Epidermal melanocyte (primary cell): ENCODE measurements around the gene RPL13.
"Not testable (repeated sequence)": the region's sequence is repeated elsewhere in the genome, so short reads cannot be mapped to it uniquely, and the experiment has no call there.

Experiments
- DNase-seq: peaks from one replicate; pipeline ENCODE4 v3.0.0; 2011; ENCODE audit warnings: low spot score; ENCODE audit not compliant: insufficient read length

RPL13 gene

DNA sequence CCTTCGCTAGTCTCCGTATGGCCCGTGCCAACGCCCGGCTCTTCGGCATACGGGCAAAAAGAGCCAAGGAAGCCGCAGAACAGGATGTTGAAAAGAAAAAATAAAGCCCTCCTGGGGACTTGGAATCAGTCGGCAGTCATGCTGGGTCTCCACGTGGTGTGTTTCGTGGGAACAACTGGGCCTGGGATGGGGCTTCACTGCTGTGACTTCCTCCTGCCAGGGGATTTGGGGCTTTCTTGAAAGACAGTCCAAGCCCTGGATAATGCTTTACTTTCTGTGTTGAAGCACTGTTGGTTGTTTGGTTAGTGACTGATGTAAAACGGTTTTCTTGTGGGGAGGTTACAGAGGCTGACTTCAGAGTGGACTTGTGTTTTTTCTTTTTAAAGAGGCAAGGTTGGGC, 2.5 kb downstream of the RPL13 start:
- no peak for DNase-seq

DNA sequence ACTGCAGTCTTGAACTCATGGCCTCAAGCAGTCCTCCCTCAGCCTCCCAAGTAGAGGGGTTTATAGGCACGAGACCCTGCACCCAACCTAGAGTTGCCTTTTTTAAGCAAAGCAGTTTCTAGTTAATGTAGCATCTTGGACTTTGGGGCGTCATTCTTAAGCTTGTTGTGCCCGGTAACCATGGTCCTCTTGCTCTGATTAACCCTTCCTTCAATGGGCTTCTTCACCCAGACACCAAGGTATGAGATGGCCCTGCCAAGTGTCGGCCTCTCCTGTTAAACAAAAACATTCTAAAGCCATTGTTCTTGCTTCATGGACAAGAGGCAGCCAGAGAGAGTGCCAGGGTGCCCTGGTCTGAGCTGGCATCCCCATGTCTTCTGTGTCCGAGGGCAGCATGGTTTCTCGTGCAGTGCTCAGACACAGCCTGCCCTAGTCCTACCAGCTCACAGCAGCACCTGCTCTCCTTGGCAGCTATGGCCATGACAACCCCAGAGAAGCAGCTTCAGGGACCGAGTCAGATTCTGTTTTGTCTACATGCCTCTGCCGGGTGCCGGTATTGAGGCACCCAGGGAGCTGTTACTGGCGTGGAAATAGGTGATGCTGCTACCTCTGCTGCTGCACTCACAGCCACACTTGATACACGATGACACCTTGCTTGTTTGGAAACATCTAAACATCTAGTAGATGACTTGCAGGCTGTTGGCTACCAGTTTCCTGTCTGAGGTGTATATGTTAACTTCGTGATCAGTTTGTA, 3.3 kb downstream of the RPL13 start:
- no peak for DNase-seq

DNA sequence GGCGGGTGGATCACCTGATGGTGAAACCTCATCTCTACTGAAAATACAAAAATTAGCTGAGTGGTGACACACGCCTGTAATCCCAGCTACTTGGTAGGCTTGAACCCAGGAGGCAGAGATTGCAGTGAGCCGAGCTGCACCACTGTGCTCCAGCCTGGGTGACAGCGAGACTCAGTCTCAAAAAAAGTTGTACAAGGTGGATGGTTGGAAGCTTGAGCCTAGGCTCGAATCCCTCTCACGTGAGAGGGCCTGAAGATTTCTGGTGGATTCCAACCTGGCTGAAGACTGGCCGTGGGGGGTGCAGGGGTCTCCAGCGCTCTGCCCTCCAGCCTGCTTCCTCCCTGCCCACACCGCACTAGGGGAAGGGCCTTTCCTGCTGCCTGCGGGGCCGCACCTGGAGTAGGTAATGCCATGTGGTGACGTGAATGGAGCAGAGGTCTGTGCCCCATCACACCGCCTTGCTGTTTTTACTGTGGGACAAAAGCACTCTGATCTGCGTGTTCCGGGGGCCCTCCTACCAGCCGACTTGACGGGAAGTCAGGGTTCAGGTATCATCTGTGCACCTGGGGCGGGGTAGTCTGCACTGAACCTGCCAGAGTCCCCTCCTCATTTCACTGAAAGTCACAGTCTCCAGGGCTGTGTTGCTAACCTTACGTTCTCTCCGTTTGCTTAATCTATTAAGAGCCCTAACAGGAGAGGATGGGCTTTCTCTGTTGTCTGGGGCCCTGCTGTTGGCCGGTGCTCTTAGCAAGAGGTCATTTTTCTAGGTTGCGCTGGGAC, 4.2 kb downstream of the RPL13 start:
- DNase-seq: no peak

DNA sequence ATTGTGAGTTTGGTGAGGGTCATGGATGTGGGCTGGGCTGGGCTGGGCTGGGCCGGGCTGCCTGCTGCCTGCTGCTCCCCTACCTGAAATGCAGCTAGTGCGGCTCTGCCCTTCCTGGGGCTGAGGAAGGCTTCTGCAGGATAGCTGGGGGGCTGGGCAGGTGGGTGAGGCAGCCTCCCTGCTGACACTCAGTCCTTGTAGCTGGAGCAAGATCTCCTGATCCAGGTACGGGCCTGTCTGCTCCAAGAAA, 4.7 kb downstream of the RPL13 start:
- no peak for DNase-seq

DNA sequence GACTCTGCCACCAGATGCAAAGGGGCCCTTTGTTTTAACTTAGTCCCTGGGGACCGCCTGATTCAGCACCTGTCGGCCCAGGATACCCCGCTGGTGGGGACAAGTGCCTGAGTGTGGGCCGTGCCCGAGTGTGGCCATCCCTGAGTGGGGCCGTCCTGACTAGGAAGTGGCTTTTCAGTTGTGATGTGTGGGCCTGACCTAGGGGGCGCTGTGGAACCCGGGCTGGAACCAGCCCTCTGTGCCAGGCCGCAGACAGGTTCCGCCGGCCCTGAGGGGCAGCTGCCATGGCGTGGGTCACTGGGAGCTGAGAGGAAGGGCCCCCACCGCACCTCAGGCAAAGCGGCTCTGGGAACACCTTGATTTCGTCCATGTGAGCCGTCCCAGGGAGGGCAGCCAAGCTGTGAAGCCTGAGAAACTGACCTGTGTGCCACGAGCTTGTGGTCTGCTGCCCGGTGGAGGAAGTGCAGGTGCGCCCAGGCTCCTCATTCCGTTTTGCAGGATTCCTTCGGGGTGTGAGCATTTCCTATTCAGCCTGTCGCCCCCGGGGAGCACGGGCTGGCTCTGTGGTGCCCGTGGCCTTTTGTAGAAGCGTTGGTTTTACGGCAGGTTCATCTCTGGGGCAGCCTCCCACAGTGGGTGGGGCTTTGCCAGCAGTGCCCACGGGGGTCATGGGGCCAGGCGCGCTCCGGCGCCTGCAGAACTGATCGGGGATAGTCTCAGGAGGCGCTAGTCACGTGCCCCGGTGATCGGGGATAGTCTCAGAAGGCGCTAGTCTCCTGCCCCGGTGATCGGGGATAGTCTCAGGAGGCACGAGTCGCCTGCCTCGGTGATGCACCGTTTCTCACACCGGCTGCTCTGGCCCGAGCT, 5.3 kb downstream of the RPL13 start:
- DNase-seq: no peak

DNA sequence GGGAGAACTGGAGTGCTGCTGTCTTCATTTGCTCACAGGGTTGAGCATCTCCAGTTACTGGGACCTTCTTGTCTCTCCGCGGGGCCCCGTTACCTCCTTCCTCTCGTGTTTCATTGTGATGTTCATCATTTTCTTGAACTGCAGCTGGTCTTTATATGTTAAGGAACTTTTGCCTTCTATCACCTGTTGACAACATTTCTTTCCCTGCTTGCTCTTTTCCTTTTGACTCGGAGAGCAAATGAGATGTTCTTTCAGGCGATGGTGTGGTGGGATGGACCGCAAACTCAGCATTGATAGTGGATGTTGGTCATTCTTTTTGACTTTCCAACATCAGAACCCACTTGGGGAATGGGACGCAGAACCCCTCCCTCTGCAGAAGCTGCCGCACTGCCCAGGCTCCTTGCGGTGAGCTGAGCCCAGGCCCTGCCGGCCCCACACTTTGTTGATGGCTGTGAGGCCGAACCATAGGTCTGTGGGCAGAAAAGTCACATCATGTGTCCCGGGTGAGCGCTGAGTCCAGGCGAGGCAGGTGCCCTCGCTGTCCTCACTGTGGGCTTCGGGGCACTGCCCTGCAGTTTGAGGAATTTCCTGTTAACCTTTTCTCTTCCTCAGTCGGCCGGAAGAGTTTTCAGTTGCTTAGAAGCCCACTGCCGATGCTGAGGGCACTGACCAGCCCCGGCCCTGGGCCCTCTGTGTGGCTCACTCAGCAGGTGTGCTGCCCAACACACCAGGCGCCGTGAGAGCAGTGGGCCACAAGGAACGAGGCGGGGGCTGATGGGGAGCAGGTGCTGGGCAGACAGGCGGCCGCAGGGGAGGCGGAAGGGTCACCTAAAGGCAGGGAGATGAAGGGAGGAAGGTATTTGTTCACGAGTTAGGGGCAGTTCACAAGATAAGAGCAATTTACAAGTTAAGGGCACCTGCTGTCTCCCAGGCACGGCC, 7.4 kb downstream of the RPL13 start:
- no peak for DNase-seq

DNA sequence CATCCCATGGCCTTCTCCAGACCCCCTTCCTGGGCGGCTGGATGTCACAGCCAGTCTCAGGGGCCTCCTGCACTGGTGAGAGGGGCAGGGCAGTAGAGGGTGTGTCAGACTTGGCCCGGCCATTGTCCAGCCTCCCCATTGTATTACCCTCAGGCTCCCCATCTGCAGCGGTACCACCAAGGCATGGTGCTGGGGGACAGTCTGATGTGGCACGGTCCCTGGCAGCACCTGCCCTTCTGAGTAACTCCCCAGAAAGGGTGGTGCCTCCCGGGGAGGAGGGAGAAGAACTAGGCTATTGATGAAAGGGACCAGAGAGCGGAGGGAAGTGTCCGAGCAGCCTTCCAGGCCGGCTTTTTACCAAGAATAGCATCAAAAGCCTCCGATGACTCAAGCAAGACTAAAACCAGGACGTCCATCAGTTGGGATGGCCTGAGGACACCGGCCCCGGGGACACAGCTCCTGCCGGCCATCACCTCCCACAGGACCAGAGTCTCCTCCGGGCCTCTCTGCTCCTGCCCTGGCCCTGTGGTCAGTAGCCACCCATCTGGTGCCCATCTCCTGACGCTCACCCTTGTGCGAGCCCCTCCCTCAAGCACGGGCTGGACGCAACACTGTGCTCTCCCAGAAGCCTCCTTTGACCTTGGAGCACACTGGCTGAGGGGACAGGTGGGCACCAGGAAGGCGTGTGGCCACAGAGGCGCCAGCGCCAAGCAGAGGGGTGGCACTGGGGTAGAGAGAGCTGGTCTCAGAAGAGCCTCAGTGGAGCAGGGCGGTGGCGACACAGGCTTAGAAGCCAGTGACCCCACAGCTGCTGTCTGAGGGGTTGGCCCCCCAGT, 9.2 kb downstream of the RPL13 start:
- DNase-seq: no peak

DNA sequence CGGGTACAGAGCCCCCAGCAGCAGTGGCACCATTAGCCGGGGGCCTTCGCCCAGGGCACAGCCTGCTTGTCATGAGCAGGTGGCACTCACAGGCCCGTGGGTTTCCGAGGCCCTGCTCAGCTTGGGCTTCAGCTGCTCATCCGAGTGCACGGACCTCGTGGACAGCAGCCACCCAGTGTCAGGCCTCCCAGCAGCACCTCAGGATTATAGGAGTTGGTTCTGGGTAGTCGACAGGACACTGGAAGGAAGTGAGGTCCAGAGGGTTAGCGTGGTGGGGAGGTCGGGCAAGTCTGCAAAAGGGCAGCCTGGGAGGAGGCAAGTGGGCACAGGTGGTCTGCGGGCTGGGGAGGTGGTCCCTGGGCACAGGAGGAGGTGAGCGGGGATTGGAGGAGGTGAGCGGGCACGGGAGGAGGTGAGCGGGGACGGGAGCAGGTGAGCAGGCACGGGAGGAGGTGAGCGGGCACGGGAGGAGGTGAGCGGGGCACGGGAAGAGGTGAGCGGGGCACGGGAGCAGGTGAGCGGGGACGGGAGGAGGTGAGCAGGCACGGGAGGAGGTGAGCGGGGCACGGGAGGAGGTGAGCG, 10.0 kb downstream of the RPL13 start:
- DNase-seq: no peak

DNA sequence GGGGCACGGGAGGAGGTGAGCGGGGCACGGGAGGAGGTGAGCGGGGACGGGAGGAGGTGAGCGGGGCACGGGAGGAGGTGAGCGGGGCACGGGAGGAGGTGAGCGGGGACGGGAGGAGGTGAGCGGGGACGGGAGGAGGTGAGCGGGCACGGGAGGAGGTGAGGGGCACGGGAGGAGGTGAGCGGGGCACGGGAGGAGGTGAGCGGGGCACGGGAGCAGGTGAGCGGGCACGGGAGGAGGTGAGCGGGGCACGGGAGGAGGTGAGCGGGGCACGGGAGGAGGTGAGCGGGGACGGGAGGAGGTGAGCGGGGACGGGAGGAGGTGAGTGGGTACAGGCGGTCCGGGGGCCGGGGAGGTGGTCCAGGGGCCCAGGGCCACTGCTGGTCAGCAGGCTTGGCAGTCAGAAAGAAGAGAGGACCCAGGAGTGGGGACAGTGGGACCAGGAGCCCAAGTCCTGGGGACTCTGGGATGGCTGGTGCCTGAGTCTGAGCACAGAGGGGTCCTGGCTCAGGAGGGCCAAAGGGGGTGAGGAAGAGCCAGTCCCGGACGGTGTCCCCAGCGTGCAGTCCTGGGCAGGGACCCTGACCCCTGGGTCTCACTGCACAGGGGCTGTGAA, 10.6 kb downstream of the RPL13 start:
- not testable (repeated sequence) for DNase-seq

DNA sequence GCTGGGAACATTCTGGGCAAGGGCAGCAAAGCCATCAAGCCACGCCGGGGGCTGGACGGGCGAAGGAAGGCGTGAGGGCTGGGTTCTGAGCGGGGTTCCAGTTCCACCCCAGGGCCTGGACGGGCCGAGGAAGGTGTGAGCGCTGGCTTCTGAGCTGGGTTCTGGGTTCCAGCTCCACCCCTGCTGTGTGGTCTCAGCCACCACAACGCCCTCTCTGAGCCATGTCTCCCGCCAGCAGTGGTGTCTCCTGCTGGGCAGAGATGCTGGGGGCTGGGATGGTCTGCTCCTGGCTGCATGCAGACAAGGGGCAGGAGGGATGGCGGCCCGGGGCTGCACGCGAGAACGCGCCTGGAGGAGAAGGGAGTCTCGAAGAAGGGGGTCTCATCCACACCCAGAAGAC, 11.2 kb downstream of the RPL13 start:
- no peak for DNase-seq

DNA sequence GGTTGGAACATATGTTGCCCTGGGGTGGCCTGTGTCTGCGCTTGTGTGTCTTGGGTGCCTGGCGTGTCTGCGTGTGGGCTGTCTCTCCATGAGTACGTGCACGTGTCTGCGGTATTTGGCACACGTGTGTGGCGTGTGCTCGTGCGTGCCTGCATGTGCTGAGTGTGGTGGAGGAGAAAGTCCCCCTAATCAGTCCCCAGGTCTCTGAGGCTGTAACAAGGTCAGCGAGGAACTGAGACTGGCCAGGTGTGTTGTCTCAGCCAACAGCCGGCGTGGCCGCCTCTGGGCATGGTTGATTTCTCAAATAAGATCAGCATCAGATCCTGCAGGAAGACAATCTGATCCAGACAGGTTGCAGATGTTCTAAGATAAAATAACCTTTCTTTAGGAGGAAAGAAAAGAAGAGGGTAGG, 11.6 kb downstream of the RPL13 start:
- DNase-seq: no peak

DNA sequence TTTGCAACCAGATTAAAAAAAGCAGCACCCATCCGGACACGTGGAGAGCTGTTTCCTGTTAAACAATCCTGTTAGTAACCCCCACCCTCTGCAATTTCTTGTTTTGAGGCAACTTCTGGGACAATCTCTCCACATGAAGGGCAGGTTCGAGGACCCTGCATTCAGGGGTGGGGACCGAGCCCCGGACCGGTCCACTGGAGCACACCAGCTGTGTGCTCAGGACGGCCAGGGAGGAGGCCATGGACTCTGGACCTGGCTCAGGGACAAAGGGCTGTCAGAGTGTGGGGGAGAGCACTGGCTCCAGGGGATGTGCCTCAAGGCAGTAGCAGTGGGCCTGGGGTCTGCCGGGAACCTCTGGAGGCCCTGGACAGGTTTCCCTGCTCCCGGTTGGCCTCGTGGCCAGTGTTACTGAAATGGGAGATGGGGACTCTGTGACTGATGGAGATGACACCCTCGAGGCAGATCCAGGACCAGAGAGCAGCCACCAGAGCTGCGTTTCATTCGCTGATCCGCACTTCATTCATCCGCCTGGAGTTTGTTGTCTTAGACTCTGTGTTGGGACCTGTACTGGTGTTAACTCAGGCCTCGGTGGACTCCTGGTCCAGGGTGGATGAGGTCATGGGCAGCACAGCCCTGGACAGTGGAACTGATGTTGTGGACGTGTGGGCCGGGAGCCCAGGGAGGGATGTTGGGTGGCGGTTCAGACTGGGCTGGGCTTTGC, 12.2 kb downstream of the RPL13 start:
- DNase-seq: no peak

DNA sequence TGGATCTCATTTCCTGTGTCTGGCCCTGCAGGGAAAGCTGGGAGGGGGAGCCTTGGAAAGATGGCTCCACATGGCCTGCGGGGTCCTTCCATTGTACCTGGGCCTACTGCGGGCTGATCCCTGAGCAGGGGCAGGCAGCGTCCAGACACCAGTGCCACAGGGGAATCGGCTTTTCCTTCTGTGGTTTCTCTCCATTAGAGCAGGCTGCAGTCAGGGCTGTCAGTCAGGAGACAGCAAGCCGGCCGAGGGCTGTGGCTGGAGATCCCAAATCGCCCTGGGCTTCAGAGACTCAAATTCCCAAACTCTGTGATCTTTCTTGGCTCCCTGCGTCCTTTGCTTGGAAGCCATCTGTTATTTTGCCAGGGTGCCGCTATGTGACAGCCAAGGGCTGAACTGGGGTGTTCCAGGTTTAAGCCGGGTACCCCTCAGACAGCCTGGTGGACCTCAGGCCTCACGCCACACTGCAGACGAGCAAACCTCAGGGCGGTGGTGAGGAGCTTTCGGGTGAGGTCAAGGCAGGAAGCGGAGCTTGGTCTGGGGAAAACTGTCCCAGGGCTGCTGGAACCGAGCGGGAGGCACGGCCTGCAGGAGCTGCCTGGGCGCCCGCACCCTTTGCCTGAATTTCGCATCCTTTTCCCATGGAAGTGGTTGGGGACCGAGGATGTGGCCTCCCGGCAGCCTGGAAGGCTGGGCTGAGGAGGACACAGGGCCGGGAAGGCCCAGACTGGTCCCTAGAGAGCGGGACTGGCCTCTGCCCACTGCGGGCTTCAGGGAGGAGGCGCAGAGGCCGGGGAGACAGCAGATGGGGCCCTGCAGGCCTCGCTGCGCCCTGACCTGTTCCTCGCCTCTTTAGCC, 13.6 kb downstream of the RPL13 start:
- DNase-seq: no peak

DNA sequence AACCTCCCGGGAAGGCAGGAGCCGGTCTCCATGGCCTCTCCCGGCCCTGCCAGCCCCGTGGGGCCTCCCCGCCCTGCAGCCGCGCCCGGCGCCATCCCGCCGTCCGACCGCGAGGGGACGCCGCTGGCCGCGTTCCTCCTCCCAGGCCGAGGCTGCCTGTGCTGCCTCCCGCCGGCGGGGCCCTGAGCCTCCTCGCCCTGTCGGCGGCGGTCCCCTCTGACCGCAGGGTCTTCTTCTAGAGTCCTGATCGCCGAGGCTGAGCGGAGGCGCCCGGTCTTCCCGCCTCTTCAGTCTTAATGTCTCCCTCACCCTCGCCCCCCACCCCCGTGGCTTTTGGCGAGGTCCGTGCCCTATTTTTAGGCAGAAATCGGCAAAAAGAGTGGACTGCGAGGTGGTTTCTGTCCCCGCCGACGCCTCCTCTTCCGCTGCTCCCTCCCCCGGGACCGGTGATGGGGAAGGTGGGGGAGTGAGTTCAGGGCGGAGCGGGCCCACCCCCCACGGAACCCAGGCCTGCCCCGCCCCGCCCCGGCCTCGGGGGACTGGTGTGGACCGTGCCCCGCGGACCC, 14.3 kb downstream of the RPL13 start:
- peak; percentile 95 for DNase-seq

DNA sequence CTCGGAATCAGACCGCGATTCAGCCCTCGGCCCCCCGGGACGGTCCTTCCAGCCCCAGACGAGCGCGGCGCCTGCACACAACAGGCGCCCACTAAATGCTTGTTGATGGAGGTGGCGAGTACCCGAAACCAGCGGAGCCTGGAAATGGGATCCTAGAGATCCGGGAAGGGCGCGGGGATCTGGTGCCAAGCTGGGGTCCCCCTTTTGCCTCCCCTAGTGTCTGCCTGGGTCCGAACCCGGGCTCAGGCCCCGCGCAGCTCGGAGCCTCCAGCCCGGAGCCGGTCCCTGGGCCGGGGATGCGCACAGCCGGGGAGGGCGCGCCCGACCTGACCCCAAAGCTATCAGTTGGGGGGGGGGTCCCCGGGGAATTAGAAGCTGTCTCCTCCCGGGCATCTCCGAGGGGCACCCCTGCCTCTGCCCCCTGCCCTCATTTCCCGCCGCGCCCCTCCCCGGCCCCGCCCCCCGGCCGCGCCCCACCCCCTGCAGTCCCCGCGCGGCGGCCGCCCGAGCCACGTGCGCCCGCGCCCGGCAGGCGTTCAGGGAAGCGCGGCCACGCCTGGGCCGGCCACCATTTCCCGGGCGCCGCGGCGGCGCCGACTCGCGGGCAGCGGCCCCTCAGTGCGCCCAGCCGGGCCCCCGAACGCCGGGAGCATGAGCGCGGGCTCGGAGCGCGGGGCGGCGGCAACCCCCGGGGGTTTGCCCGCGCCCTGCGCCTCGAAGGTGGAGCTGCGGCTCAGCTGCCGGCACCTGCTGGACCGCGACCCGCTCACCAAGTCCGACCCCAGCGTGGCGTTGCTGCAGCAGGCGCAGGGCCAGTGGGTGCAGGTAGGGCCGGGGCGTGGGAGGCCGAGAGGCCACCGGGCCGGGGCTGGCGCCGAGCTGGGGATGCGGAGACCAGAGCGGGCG, 15.0 kb downstream of the RPL13 start, which contains the start of gene CPNE7:
Gene CPNE7, plus strand, starts transcription at position 512 of the 906 bp plus-strand sequence. Its CDS starts 140 bp downstream, at position 652.
- DNase-seq: no peak
